Superior temporal gyrus (tissue), 1 donor: Measurements from ENCODE around the gene CORO7.
A peak's percentile ranks its signal among the peaks of the same experiment; 100 is the strongest.

ENCODE experiments used
- DNase-seq: peaks from one replicate; pipeline ENCODE4 v3.0.0-alpha.2; 2016; ENCODE audit errors: extremely low spot score

Gene CORO7

GRCh38 chr16:4384509-4384942 lies 31.9 kb downstream of the CORO7 start:
- no peak for DNase-seq

DNA sequence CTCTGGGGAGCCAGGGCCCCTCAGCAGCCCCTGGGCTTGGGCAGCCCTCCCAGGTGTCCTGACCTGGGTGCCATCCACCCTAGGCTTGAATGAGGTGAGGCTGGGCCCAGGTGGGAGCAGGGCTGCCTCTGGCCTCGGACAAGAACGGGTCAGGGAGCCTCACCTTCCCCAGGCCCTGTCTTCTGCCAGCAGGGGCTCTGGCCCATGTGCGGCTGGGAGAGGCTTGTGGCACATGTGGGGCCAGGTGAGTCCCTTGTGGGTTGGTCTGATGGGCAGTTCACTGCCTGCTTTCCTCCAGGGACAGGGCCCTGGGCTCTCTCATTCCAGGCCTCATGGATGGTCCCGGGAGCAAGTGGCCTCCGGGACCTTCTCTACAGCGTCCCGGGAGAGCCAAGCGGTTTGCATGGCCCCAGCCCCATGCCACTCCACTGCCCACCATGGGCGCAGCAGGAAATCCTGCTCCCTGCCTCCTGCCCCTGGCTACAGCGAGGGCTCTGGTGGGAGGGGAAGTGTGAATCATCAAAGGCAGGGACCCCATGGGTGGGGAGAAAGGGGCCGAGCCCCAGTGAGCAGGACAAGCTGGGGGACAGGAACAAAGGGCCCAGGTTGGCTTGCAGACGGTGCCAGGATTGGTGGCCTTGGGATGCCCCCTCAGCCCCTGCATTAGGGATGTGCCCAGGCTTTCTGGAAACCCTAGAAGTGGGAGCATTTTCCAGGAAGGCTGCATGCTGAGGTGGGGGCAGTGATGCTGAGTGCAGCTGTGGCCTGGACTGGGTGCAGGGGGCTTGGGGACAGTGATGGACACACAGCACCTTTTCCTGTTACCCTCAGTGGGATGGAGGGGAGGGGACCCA lies 32.6 kb downstream of the CORO7 start:
- DNase-seq: no peak

GRCh38 chr16:4382795-4383357 lies 33.5 kb downstream of the CORO7 start:
- DNase-seq: no peak

GRCh38 chr16:4381935-4382794 lies 34.2 kb downstream of the CORO7 start:
- no peak for DNase-seq

- DNase-seq: no peak
Observed at GRCh38 chr16:4381072-4381934, 35.1 kb downstream of the CORO7 start.

- no peak for DNase-seq
Observed at GRCh38 chr16:4380119-4381063, 36.0 kb downstream of the CORO7 start.

GRCh38 chr16:4378999-4379690 lies 37.3 kb downstream of the CORO7 start:
- no peak for DNase-seq

DNA sequence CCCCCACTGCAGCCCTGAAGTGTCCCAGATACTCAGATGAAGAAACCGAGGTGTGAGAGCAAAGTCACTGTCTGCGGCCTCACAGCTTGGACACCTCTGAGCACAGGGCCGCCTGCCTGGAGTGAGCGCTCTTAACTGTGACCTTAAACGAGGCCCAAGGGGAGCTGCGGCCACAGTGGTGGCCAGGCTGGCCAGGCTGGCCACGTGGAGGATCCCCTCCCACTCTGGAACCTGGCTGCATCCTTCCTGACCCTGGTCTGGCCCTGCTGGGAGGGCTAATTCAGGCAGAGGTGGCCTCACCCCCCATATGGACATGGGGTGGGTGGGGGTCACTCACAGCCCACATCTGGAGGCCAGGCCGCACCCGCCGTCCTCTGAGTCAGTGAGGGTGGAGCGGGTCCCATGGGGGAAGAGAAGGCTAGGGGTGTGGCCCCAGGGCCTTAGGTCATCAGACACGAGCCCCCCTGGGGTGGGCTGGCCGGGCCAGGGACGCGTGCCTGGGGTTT lies 38.2 kb downstream of the CORO7 start:
- no peak for DNase-seq

DNA sequence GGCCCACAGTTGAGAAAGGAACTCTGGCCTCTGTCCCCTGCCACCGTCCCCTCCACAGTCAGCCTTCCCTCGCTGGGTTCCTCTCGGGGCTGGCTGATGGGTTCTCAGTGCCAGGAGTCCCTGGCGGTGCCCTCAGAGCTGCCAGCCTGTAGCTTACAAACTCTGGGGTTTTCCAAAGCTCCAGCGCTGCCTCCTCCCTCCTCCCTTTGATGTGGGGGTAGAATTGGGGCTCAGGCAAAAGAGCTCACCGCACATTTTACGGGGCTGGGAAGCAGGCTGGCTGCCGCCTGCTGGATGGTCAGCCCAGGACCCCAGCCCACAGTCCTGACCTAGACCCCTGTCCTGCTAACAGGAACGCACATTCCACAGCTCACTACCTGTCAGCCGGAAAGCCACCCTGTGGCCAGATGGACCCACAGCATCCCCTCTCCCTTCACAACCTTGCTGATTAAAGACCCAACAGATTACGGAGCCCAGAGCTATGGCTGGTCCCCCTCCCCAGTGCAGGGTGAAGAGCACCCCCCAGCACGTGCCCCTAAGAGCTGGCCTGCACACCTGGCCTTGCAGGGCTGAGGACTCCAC lies 38.7 kb downstream of the CORO7 start:
- DNase-seq: peak; percentile 20

- no peak for DNase-seq
Observed at GRCh38 chr16:4376893-4377572, 39.4 kb downstream of the CORO7 start.

DNA sequence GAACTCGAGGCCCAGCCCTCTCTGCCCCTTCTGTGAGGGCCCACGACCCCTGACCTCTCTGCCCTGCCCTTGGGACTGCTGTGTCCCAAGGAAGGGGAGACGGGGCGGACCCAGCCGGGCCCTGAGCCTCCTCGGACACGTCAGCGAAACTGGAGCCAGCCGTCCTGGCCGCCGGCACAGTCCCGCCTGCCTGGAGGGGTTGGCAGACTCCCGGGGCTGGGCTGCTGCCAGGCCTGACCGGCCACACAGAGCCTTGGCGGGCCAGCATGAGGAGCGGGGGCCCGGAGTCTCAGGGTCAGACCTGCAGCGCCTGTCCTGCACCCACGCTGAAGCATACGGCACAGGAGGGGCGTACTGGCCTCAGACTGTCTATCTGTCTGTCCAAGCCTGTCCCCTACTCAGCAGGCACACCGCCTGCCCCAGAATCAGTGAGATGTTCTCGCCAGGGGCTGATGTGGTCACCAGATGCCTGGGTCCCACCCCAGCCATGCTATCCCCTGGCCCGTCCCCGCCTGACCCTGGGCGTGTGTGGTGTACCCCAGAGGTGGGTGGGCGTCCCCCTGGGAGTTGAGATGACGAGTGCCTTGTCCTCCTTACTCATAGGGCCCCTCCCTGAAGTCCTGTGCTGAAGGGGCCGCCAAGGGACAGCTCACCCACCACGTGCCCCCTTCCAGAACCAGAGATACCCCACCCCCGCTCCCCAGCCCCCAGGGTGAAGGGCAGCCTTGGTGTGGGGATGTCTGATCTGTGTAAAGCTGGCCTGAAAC lies 40.1 kb downstream of the CORO7 start:
- DNase-seq: peak; percentile 71

DNA sequence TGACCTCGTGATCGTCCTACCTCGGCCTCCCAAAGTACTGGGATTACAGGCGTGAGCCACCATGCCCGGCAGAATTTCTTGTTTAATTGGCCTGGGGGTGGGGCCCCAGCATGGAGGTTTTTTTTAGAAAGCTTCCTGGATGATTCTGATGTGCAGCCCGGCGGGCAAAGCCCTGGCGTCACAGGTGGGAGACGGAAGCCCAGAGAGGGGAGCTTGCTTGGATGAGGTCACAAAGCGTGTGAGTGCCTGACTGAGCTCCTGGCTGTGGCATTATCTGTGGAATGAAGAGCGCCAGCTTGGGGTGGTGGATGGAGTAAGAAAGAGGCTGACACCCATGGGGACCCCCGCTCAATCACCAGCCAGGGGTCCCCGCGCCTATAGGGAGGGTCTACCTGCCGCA lies 40.7 kb downstream of the CORO7 start:
- no peak for DNase-seq

DNA sequence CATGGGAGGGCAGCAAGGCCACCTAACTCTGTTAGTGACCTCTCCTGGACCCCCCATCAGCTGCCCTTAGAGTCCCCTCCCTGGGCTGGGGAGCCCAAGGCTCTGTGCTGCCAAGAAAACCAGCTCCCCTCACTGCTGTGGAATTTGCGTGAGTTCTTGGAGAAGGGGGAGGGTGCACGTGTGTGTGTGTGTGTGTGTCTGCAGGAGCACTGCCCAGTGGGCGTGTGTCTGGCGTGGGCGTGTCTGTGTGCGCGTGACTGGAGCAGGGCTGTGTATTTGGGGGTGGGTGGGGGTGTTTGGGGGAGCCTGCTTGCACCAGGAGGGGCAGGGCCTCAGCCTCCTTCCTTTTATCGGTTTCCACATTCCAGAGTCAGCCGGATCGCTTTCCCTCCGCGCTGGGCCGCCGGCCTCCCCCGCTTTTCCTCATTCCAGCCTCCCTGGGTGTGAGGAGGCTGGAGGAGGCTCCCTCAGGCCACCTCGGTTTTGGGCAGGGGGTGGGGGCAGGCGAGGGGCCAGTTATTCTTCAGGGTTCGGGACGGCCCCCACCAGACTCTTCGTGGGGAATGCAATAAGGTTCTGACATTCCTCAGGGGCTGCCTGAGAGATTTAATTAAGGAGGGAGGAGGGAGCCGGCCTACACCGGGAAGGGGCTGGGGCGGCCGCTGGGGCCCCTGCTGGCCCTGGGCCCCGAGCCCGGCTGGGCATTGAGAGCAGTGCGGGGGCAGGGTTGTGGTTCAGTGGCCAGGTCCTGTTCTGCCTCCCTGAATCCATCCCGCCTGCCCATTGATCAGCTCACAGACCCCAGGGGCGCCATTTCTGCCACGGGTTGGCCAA lies 42.3 kb downstream of the CORO7 start:
- DNase-seq: no peak

- DNase-seq: no peak
Observed at GRCh38 chr16:4373356-4373908, 43.0 kb downstream of the CORO7 start.

- peak; percentile 38 for DNase-seq
Observed at GRCh38 chr16:4372578-4373355, 43.6 kb downstream of the CORO7 start.
